Measurements from ENCODE around the gene IPPK. TPM values are rescaled to one million over a fixed set of nuclear protein-coding genes. Genes with fewer than 3 reads are reported as not detected.

IPPK gene
- total and polyA plus RNA-seq, 2 of the 4 experiments (the other 2 are of a cell fraction), result 25.1 to 26.8 TPM

DNA sequence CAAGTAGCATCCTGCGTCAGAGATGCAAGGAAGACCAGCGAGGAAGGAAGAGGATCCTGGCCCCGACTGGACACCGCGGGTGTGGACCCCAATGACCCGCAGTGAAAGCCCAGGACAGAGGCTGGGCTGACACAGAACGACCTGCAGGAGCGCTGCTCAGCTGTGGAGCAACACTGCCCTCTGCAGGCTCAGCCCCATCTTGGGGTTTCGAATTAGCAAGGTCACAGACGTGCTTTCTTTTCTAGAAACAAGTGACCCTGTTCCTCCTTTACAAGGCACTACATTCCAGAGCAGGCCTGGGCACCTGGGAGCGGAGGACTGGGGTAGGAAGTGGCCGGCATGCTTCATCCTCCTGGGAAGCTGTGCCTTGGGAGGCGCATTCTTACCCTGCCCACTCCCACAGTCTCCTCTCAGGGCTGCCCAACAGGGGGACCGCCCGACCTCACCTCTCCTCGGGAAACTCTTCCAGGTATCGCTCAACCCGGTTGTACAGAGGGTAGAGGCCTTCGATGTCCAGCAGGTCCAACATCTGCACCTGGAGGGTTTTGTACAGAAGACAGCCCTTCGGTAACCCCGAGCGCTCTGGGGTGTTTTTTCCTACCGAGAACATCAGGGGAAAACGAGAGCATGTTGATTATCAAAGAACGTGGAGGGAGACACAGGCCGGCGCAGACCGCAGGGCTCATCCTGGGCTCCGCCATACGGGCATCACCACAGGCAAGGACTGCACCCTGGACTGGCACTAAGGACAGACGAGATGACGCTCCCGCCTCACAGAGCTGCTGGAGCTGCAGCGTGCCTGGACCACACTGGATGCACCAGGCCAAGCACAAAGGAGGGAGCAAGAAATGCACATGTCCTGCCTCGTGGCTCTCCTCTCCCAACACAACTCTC is 35.0 kb downstream of the IPPK start:
- no peak overlapping the region for H3K18ac ChIP-seq (ENCODE audit: low read depth, low read length)
- H4K5ac ChIP-seq (ENCODE audit: low read depth, low read length), result peak overlapping the region; percentile 50; the same call in 1 of the 2 replicates
- no TSS peak for BruUV-seq (replicated peaks)
- peak; percentile 70 for DNase-seq
- H3K9me1 ChIP-seq (ENCODE audit: insufficient read depth, low read length), result no peaks in the 10 kb centered on the region
- peak overlapping the region in 1 of 2 experiments; percentile 41; a peak in 1 of 4 replicates for H4K8ac ChIP-seq (ENCODE audit: low read depth in 2 of 2, low read length in 2 of 2)
- H3K4me2 ChIP-seq (ENCODE audit: low read depth, low read length), result no peak overlapping the region
- H2AK5ac ChIP-seq (ENCODE audit: low read depth, low read length), result 0 out of 2 replicates have a peak overlapping the region, but pooled peaks have one; percentile 79
- peak; percentile 99 for ATAC-seq (ENCODE audit: low read depth)
- H3K4me1 ChIP-seq (ENCODE audit: control insufficient read depth, insufficient read depth, low read length), result no peaks in the 10 kb centered on the region
- H2BK15ac ChIP-seq (ENCODE audit: low read depth, low read length), result no peak overlapping the region
- dilution Hi-C loops (cut with HindIII; ENCODE audit: low sequenced_read_pairs, unreplicated experiment), result no loop called here
- in situ Hi-C loops (cut with MboI; ENCODE audit: low sequenced_read_pairs), result loop anchor here (5.0 to 10.0 kb wide), 3 partner anchors 200 to 500 kb away; partner anchors contain the start of genes CENPP and NOL8
- 0 out of 2 replicates have a peak overlapping the region, but pooled peaks have one; percentile 50 for H4K91ac ChIP-seq (ENCODE audit: insufficient read depth, low read depth, low read length)
- H2BK120ac ChIP-seq (ENCODE audit: low read depth, low read length), result peak overlapping the region; percentile 4; the same call in 1 of the 2 replicates
- ChIA-PET POLR2A (ENCODE audit: unreplicated experiment) (interaction anchor here (0.6 kb wide), 1 partner anchor 129 kb away, joined by 3 read pairs; no protein-coding TSS in a partner anchor), CTCF (interaction anchor here (0.6 to 2.2 kb wide), 4 partner anchors 285 to 363 kb away, joined by 3 to 10 read pairs (median 3); no protein-coding TSS in a partner anchor)
- H2BK5ac ChIP-seq (ENCODE audit: low read depth, low read length, poor library complexity, severe bottlenecking), result no peak overlapping the region
- no peak overlapping the region for H3K56ac ChIP-seq (ENCODE audit: extremely low read depth, insufficient read depth, low read length)
- no peaks in the 10 kb centered on the region for H4K20me1 ChIP-seq (ENCODE audit: insufficient read depth, low read length)
- H3K27me3 ChIP-seq (ENCODE audit: control insufficient read depth, insufficient read depth, low read length), result no peaks in the 10 kb centered on the region
- H3K79me1 ChIP-seq (ENCODE audit: low read depth in 1 of 2, low read length in 2 of 2), result peaks cover 3 to 8% of the 10 kb centered on the region in 2 experiments; a peak in 2 of 4 replicates
- no peak overlapping the region for H3K23ac ChIP-seq (ENCODE audit: low read depth, low read length)
- H3K36me3 ChIP-seq (ENCODE audit: control insufficient read depth, insufficient read depth, low read length), result peaks cover 59% of the 10 kb centered on the region
- no peak overlapping the region for H2BK20ac ChIP-seq (ENCODE audit: low read depth, low read length)
- no peak overlapping the region for H3K4me3 ChIP-seq (ENCODE audit: insufficient read depth, low read depth, low read length)
- peak overlapping the region; percentile 10; the same call in 1 of the 2 replicates for H3K4ac ChIP-seq (ENCODE audit: low read depth, low read length)
- intact Hi-C loops (cut with micrococcal nuclease), result loop anchor here (1.0 to 2.0 kb wide), 4 partner anchors 194 to 501 kb away; no protein-coding TSS in a partner anchor
- H3K9ac ChIP-seq (ENCODE audit: low read depth, low read length), result no peak overlapping the region
- H3K27ac ChIP-seq (ENCODE audit: insufficient read depth, low read length), result no peak overlapping the region
- H2AFZ ChIP-seq (replicated peaks; ENCODE audit: low read length, poor library complexity), result peak overlapping the region; percentile 63
- WGBS, 2 experiments (ENCODE audit: extremely low coverage in 2 of 2, insufficient read length in 1 of 2), result 68% methylated on average over 28 of the region's 35 CpGs; no CpG with 5 or more reads in 1 of the 2 experiments
- H3K14ac ChIP-seq (replicated peaks; ENCODE audit: low read depth, low read length), result no peak overlapping the region
- no peaks in the 10 kb centered on the region for H3K9me3 ChIP-seq (ENCODE audit: control insufficient read depth, insufficient read depth, low read length)
- H2AK9ac ChIP-seq (replicated peaks; ENCODE audit: low read depth, low read length, poor library complexity), result no peak overlapping the region
- peak; percentile 98 for TF ChIP-seq RAD21 (IDR thresholded peaks at IDR 0.05; ENCODE audit: low read length)
- no peak for TF ChIP-seq MXI1 (IDR thresholded peaks at IDR 0.05; ENCODE audit: borderline replicate concordance, low read depth, low read length)
- no peak for TF ChIP-seq USF2 (IDR thresholded peaks at IDR 0.05; ENCODE audit: low read depth, low read length)
- TF ChIP-seq MAFK (IDR thresholded peaks at IDR 0.05; ENCODE audit: low read depth, low read length), result no peak
- TF ChIP-seq POLR2A (IDR thresholded peaks at IDR 0.05; ENCODE audit: low read depth, low read length), result peak; percentile 50; the same call in 1 of the 2 replicates
- TF ChIP-seq MAZ (IDR thresholded peaks at IDR 0.05; ENCODE audit: borderline replicate concordance, low read depth, low read length), result peak; percentile 26; the same call in 1 of the 2 replicates
- no peak for TF ChIP-seq NFE2L2 (IDR thresholded peaks at IDR 0.05; ENCODE audit: low read depth, low read length)
- no peak for TF ChIP-seq BHLHE40 (IDR thresholded peaks at IDR 0.05; ENCODE audit: low read depth, low read length)
- TF ChIP-seq FOS (IDR thresholded peaks at IDR 0.05; ENCODE audit: low read depth, low read length), result no peak
- TF ChIP-seq CEBPB (IDR thresholded peaks at IDR 0.05; ENCODE audit: low read depth, low read length), result no peak
- TF ChIP-seq, protein P1, sequence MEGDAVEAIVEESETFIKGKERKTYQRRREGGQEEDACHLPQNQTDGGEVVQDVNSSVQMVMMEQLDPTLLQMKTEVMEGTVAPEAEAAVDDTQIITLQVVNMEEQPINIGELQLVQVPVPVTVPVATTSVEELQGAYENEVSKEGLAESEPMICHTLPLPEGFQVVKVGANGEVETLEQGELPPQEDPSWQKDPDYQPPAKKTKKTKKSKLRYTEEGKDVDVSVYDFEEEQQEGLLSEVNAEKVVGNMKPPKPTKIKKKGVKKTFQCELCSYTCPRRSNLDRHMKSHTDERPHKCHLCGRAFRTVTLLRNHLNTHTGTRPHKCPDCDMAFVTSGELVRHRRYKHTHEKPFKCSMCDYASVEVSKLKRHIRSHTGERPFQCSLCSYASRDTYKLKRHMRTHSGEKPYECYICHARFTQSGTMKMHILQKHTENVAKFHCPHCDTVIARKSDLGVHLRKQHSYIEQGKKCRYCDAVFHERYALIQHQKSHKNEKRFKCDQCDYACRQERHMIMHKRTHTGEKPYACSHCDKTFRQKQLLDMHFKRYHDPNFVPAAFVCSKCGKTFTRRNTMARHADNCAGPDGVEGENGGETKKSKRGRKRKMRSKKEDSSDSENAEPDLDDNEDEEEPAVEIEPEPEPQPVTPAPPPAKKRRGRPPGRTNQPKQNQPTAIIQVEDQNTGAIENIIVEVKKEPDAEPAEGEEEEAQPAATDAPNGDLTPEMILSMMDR (conservative IDR thresholded peaks at IDR 0.05; ENCODE audit: low read depth, low read length), result peak; percentile 99
- no peak for TF ChIP-seq RCOR1 (IDR thresholded peaks at IDR 0.05; ENCODE audit: insufficient replicate concordance, low read length)
- peak; percentile 94 for TF ChIP-seq SMC3 (IDR thresholded peaks at IDR 0.05; ENCODE audit: low read depth, low read length)
- no peak for TF ChIP-seq CHD1 (IDR thresholded peaks at IDR 0.05; ENCODE audit: low read depth, low read length)
